Prostate gland (tissue), 2 donors: ENCODE measurements around the gene MRPS30.

ENCODE experiments used
- POLR2A ChIP-seq: fragments of 450-650 bp; IDR thresholded peaks from one replicate; pipeline ENCODE4 v1.6.1; 2016; ENCODE audit warnings: antibody characterized with exemption, mild to moderate bottlenecking
- TF ChIP-seq, protein P1 (sequence below), 4 experiments: fragments of 200-600 bp in 2 of 4; fragments of 450-650 bp in 2 of 4; sonication (generic) in 2 of 4; IDR thresholded peaks; 1 replicate in 3 of 4; 2 replicates in 1 of 4; pipeline ENCODE4 v1.5.1; 2016 to 2019; ENCODE audit warnings: antibody characterized with exemption in 4 of 4, mild to moderate bottlenecking in 2 of 4, moderate library complexity in 2 of 4

DNA sequence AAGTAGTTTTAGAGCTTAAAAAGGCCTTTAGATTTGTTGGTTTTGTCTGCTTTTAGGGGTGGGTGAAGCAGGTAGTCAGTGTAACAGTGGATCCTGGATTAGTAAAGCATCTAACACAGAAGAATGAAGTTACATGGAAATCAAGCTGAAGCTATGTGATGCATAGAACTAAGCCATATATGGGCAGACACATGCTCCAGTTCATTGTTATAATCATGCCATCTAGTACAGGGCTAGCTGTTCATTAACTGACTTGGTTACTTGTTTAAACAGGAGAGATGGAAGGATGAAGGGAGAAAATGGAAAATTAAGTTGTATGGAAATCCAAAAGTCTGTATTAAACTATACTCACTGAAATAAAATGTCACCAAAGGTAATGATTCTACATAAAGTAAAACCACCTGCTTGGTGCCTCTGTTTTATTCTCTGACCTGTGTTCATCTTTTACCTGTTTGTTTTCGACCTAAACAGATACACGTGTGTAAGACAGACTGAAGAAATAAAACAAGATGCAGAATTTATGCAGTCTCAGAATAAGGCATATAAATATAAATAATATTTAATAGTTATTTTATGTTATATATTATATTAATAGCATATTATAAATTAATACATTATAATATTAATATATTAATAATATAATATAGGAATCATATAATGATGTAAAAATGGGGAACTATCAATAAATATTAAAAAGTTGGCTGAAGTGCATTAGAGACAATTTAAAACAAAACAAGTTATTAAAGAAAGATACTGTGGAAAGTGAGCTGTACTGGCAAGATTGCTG lies 33.9 kb downstream of the MRPS30 start:
- TF ChIP-seq POLR2A: no peak
- TF ChIP-seq, protein P1, sequence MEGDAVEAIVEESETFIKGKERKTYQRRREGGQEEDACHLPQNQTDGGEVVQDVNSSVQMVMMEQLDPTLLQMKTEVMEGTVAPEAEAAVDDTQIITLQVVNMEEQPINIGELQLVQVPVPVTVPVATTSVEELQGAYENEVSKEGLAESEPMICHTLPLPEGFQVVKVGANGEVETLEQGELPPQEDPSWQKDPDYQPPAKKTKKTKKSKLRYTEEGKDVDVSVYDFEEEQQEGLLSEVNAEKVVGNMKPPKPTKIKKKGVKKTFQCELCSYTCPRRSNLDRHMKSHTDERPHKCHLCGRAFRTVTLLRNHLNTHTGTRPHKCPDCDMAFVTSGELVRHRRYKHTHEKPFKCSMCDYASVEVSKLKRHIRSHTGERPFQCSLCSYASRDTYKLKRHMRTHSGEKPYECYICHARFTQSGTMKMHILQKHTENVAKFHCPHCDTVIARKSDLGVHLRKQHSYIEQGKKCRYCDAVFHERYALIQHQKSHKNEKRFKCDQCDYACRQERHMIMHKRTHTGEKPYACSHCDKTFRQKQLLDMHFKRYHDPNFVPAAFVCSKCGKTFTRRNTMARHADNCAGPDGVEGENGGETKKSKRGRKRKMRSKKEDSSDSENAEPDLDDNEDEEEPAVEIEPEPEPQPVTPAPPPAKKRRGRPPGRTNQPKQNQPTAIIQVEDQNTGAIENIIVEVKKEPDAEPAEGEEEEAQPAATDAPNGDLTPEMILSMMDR (IDR thresholded peaks at IDR 0.05): no peak
